GM23338 (cell line): ENCODE data around the gene PHYKPL. TPM values are rescaled to one million over a fixed set of nuclear protein-coding genes. Genes with fewer than 3 reads are reported as not detected.
"Not testable (repeated sequence)": the region's sequence is repeated elsewhere in the genome, so short reads cannot be mapped to it uniquely, and the experiment has no call there.

Source experiments
- ATAC-seq: fragments of 200-7000 bp; cut with Tn5 transposase; 3 replicates; pipeline ENCODE4 v1.9.1; 2020
- DNase-seq: peaks from one replicate; pipeline ENCODE4 v3.0.0-alpha.2; 2015; ENCODE audit warnings: low spot score
- H2AFZ ChIP-seq: fragments of 200-600 bp; sonication (generic); 2 replicates; pipeline ENCODE4 v1.8.0; 2016; ENCODE audit warnings: antibody characterized with exemption, mild to moderate bottlenecking, moderate library complexity
- H3F3A ChIP-seq: fragments of 200-600 bp; sonication (generic); replicated peaks from 2 replicates; pipeline ENCODE4 v1.8.0; 2017; ENCODE audit warnings: antibody characterized with exemption, mixed run types, low read depth
- H3K27ac ChIP-seq: fragments of 200-600 bp; sonication (generic); 2 replicates; pipeline ENCODE4 v1.6.1; 2016; ENCODE audit warnings: low read depth
- H3K27me3 ChIP-seq: fragments of 200-600 bp; sonication (generic); 2 replicates; pipeline ENCODE4 v1.8.0; 2016; ENCODE audit warnings: mild to moderate bottlenecking, mixed run types, moderate library complexity; ENCODE audit not compliant: insufficient read depth
- H3K36me3 ChIP-seq: fragments of 200-600 bp; sonication (generic); 2 replicates; pipeline ENCODE4 v1.8.0; 2016; ENCODE audit warnings: mild to moderate bottlenecking; ENCODE audit not compliant: insufficient read depth
- H3K4me1 ChIP-seq: fragments of 200-600 bp; sonication (generic); 2 replicates; pipeline ENCODE4 v1.8.0; 2016; ENCODE audit warnings: mild to moderate bottlenecking, moderate library complexity; ENCODE audit not compliant: insufficient read depth
- H3K4me2 ChIP-seq: fragments of 200-600 bp; sonication (generic); 2 replicates; pipeline ENCODE4 v1.7.1; 2017; ENCODE audit warnings: mixed run types
- H3K4me3 ChIP-seq: fragments of 200-600 bp; sonication (generic); 2 replicates; pipeline ENCODE4 v1.6.1; 2016; ENCODE audit warnings: mixed run types
- H3K79me2 ChIP-seq: fragments of 200-600 bp; sonication (generic); replicated peaks from 2 replicates; pipeline ENCODE4 v1.8.0; 2017; ENCODE audit warnings: mild to moderate bottlenecking; ENCODE audit not compliant: insufficient read depth
- H3K9me2 ChIP-seq: fragments of 200-600 bp; sonication (generic); 2 replicates; pipeline ENCODE4 v1.8.0; 2017; ENCODE audit not compliant: insufficient read depth
- H4K20me1 ChIP-seq: fragments of 200-600 bp; sonication (generic); replicated peaks from 2 replicates; pipeline ENCODE4 v1.8.0; 2017; ENCODE audit warnings: mild to moderate bottlenecking; ENCODE audit not compliant: insufficient read depth
- H3K27ac Mint-ChIP-seq: 2 replicates; pipeline ENCODE4 v1.8.0; 2020; ENCODE audit warnings: inconsistent platforms, mild to moderate bottlenecking, moderate library complexity, mixed read lengths
- H3K27me3 Mint-ChIP-seq: 3 replicates; pipeline ENCODE4 v1.8.0; 2022; ENCODE audit warnings: low read depth, mild to moderate bottlenecking, moderate library complexity, mixed read lengths, inconsistent platforms; ENCODE audit not compliant: insufficient read depth, poor library complexity
- H3K36me3 Mint-ChIP-seq: 3 replicates; pipeline ENCODE4 v1.8.0; 2021; ENCODE audit warnings: low read depth, mild to moderate bottlenecking, inconsistent platforms, moderate library complexity, mixed read lengths
- H3K4me1 Mint-ChIP-seq: 3 replicates; pipeline ENCODE4 v1.8.0; 2020; ENCODE audit warnings: mild to moderate bottlenecking, inconsistent platforms, mixed read lengths
- H3K4me3 Mint-ChIP-seq: 3 replicates; pipeline ENCODE4 v1.8.0; 2021; ENCODE audit warnings: moderate library complexity, mild to moderate bottlenecking, inconsistent platforms, mixed read lengths
- H3K9me3 Mint-ChIP-seq: 3 replicates; pipeline ENCODE4 v1.8.0; 2020; ENCODE audit warnings: moderate library complexity, mild to moderate bottlenecking, inconsistent platforms, mixed read lengths
- CREB1 ChIP-seq: fragments of 250-450 bp; sonication (Bioruptor Pico); IDR thresholded peaks from 2 replicates; pipeline ENCODE4 v1.5.0; 2020; ENCODE audit warnings: low read depth, mild to moderate bottlenecking, moderate library complexity
- ETS1 ChIP-seq: IDR thresholded peaks from 2 replicates; pipeline ENCODE4 v1.6.1; 2016; ENCODE audit warnings: antibody characterized with exemption
- EZH2 ChIP-seq: fragments of 200-600 bp; sonication (generic); IDR thresholded peaks from one replicate; pipeline ENCODE4 v1.8.0; 2017; ENCODE audit warnings: antibody characterized with exemption, mild to moderate bottlenecking, low read depth; ENCODE audit not compliant: unreplicated experiment
- JUNB ChIP-seq: IDR thresholded peaks from one replicate; pipeline ENCODE4 v1.6.1; 2016; ENCODE audit warnings: antibody characterized with exemption; ENCODE audit not compliant: unreplicated experiment
- NANOG ChIP-seq: IDR thresholded peaks from 2 replicates; pipeline ENCODE4 v1.6.1; 2016; ENCODE audit warnings: antibody characterized with exemption, borderline replicate concordance
- REST ChIP-seq: IDR thresholded peaks from one replicate; pipeline ENCODE4 v1.6.1; 2018; ENCODE audit warnings: antibody characterized with exemption; ENCODE audit not compliant: unreplicated experiment
- STAT1 ChIP-seq: IDR thresholded peaks from one replicate; pipeline ENCODE4 v1.6.1; 2016; ENCODE audit warnings: antibody characterized with exemption; ENCODE audit not compliant: unreplicated experiment
- ZNF462 ChIP-seq: fragments of 250-450 bp; sonication (Bioruptor Pico); IDR thresholded peaks from 2 replicates; pipeline ENCODE4 v1.5.0; 2020; ENCODE audit warnings: mild to moderate bottlenecking, moderate library complexity
- polyA plus RNA-seq: library from polyadenylated mRNA; unstranded; fragments of >200 nt; fragmentation: Nextera tagmentation; extraction: Ambion mirVana; gene quantifications from 2 replicates; pipeline ENCODE4 v1.2.1, GENCODE V29; 2016
- total RNA-seq: library from RNA; depleted of rRNA; stranded (reverse); fragments of >200 nt; shearing (Covaris generic); gene quantifications from 2 replicates; pipeline ENCODE4 v1.2.3, GENCODE V29; 2014

Gene PHYKPL
- total and polyA plus RNA-seq, 2 experiments from 2014 or later, result 15.9 to 20.8 TPM

GRCh38 chr5:178240766-178241165 is 8.2 kb upstream of the PHYKPL start (continued):
- no peak for TF ChIP-seq ZNF462
- no peak for TF ChIP-seq JUNB
- TF ChIP-seq CREB1 (CRISPR knock-in tag), result no peak
- no peak for TF ChIP-seq STAT1
- TF ChIP-seq EZH2, result no peak

- Mint-ChIP-seq H3K27ac (no peak overlapping the region), H3K27me3 (peaks cover 21% of the 10 kb centered on the region), H3K9me3 (no peaks in the 10 kb centered on the region; the same call in 2 of the 3 replicates), H3K36me3 (no peaks in the 10 kb centered on the region), H3K4me3 (no peak overlapping the region), H3K4me1 (peaks cover 6% of the 10 kb centered on the region)
- no peak for DNase-seq
- Histone ChIP-seq H3K4me1 (no peaks in the 10 kb centered on the region; the same call in 1 of the 2 replicates), H3F3A (no peaks in the 10 kb centered on the region), H3K9me2 (0 out of 2 replicates have a peak, but pooled peaks cover 4% of the 10 kb centered on the region), H2AFZ (no peak overlapping the region), H3K79me2 (no peaks in the 10 kb centered on the region), H3K4me3 (no peak overlapping the region), H3K27ac (no peak overlapping the region), H3K4me2 (no peak overlapping the region), H4K20me1 (no peaks in the 10 kb centered on the region), H3K36me3 (no peaks in the 10 kb centered on the region), H3K27me3 (no peaks in the 10 kb centered on the region)
- no peak for ATAC-seq
- TF ChIP-seq ETS1 (no peak), NANOG (no peak), REST (no peak), CREB1 (CRISPR knock-in tag) (no peak), EZH2 (no peak)
These were observed 7.7 kb upstream of the PHYKPL start for GRCh38 chr5:178240341-178240741.

GRCh38 chr5:178239626-178240301 is 7.2 kb upstream of the PHYKPL start:
- not testable (repeated sequence) for H3K4me1 Mint-ChIP-seq, H3K9me2 ChIP-seq, H3K36me3 ChIP-seq, H3F3A ChIP-seq, H3K4me3 Mint-ChIP-seq, H4K20me1 ChIP-seq, H3K9me3 Mint-ChIP-seq, H3K79me2 ChIP-seq, ATAC-seq, H3K4me2 ChIP-seq, H2AFZ ChIP-seq, H3K36me3 Mint-ChIP-seq, H3K27ac ChIP-seq, H3K4me1 ChIP-seq, H3K27me3 ChIP-seq, H3K4me3 ChIP-seq, DNase-seq, H3K27ac Mint-ChIP-seq
- H3K27me3 Mint-ChIP-seq, result peaks cover 25% of the 10 kb centered on the region
